Endodermal cell (in vitro differentiated cells): ENCODE measurements around the gene OR2V2. TPM values are rescaled to one million over a fixed set of nuclear protein-coding genes. Genes with fewer than 3 reads are reported as not detected.

Experiments used
- DNase-seq: peaks from one replicate; pipeline ENCODE4 v3.0.0-alpha.2; 2017
- H3K27ac ChIP-seq: 2 replicates; pipeline ENCODE4 v1.5.1; 2013; ENCODE audit warnings: mild to moderate bottlenecking, low read depth, low read length, moderate library complexity
- H3K27me3 ChIP-seq: 2 replicates; pipeline ENCODE4 v1.6.1; 2013; ENCODE audit warnings: mild to moderate bottlenecking, low read length, moderate library complexity; ENCODE audit not compliant: insufficient read depth, control insufficient read depth, poor library complexity, severe bottlenecking
- H3K36me3 ChIP-seq: 2 replicates; pipeline ENCODE4 v1.7.0; 2013; ENCODE audit warnings: mild to moderate bottlenecking, low read length, moderate library complexity; ENCODE audit not compliant: control insufficient read depth, insufficient read depth
- H3K4me1 ChIP-seq: one replicate; pipeline ENCODE4 v1.7.0; 2013; ENCODE audit warnings: low read length; ENCODE audit not compliant: control insufficient read depth, insufficient read depth
- H3K4me3 ChIP-seq: 2 replicates; pipeline ENCODE4 v1.5.1; 2013; ENCODE audit warnings: mild to moderate bottlenecking, low read length, moderate library complexity
- H3K9ac ChIP-seq: 2 replicates; pipeline ENCODE4 v1.6.1; 2013; ENCODE audit warnings: mild to moderate bottlenecking, low read length, moderate library complexity; ENCODE audit not compliant: poor library complexity, severe bottlenecking; ENCODE audit errors: extremely low read depth
- H3K9me3 ChIP-seq: 2 replicates; pipeline ENCODE4 v1.6.1; 2013; ENCODE audit warnings: mild to moderate bottlenecking, low read length, moderate library complexity; ENCODE audit not compliant: control insufficient read depth
- H3K27ac Mint-ChIP-seq: 2 replicates; pipeline ENCODE4 v1.8.0; 2020; ENCODE audit warnings: mixed read lengths
- H3K27me3 Mint-ChIP-seq: 2 replicates; pipeline ENCODE4 v1.8.0; 2021; ENCODE audit warnings: mild to moderate bottlenecking, mixed read lengths; ENCODE audit not compliant: insufficient read depth
- H3K36me3 Mint-ChIP-seq: 2 replicates; pipeline ENCODE4 v1.8.0; 2020; ENCODE audit warnings: low read depth, mixed read lengths
- H3K4me1 Mint-ChIP-seq: 2 replicates; pipeline ENCODE4 v1.8.0; 2020; ENCODE audit warnings: mixed read lengths
- H3K4me3 Mint-ChIP-seq: 2 replicates; pipeline ENCODE4 v1.8.0; 2020; ENCODE audit warnings: mild to moderate bottlenecking, moderate library complexity, mixed read lengths
- H3K9me3 Mint-ChIP-seq: 2 replicates; pipeline ENCODE4 v1.8.0; 2020; ENCODE audit warnings: mild to moderate bottlenecking, mixed read lengths
- WGBS, 2 experiments: methylation state at CpG; one replicate each; pipeline versions ENCODE4 v1.1.5 to v1.1.7; 2013; ENCODE audit warnings: missing lambda C conversion rate in 2 of 2, mixed read lengths in 1 of 2; ENCODE audit not compliant: insufficient coverage in 1 of 2, insufficient read length in 1 of 2; 5-methylcytosine and 5-hydroxymethylcytosine counted together
- total RNA-seq, 2 donors: library from RNA; stranded (reverse); fragmentation: NEBNext Ultra II Directional in 1 of 2; extraction: Animal tissue kit (Norgen Biotek cat#: 25700) in 1 of 2; gene quantifications; 2 replicates in 1 of 2; 3 replicates in 1 of 2; pipeline ENCODE4 v1.2.1, GENCODE V29; 2021
- TF ChIP-seq, protein P1 (sequence below): fragments of 200-600 bp; sonication (generic); conservative IDR thresholded peaks from 2 replicates; pipeline ENCODE4 v1.5.0; 2021; ENCODE audit warnings: antibody characterized with exemption, mild to moderate bottlenecking

OR2V2 gene
- total RNA-seq, 2 donors from 2014 or later, result not detected

DNA sequence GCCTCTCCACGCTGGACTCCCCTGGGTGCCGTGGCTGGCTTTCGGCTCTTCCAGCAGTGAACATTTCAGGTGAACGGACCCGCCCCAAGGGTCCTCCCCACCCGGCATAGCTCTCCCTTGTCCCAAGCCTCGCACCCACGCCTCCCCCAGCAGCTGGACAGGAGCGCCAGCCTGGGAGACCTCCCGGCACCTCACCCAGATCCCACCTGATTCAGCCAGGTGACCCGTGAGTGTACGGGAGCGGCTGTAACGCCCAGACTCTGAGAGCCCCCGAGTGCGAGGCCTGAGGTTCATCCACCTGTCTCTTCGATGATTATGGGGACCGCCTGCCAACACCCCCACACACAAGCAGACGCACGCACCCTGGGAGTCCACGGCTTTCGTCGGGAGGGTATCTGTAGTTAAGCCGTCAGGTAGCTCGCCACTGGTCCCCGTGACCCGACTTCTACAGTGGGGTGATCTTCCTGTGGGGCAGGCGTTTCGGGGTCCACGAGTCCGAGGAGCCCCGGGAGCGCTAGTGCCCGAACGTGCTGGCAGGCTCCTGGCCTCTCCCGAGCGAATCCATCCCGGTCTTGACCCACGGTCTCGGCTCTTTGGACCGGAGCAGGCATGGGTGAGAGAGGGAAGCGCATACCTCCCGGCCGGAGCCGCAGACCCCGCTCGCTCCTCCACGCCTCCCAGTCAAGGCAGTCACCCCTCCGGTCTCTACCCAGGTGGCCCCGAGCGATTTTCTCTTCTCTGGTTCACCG, 42.8 kb downstream of the OR2V2 start:
- Histone ChIP-seq H3K27ac (no peak overlapping the region), H3K27me3 (peaks cover 20% of the 10 kb centered on the region), H3K4me3 (peak overlapping the region; percentile 100), H3K9ac (peak overlapping the region; percentile 20), H3K9me3 (no peaks in the 10 kb centered on the region), H3K4me1 (no peaks in the 10 kb centered on the region), H3K36me3 (no peaks in the 10 kb centered on the region)
- Mint-ChIP-seq H3K4me1 (peaks cover 2% of the 10 kb centered on the region), H3K4me3 (peak overlapping the region; percentile 90), H3K27ac (no peak overlapping the region), H3K27me3 (peaks cover 50% of the 10 kb centered on the region), H3K9me3 (no peaks in the 10 kb centered on the region), H3K36me3 (no peaks in the 10 kb centered on the region)
- DNase-seq, result peak; percentile 73
- TF ChIP-seq, protein P1, sequence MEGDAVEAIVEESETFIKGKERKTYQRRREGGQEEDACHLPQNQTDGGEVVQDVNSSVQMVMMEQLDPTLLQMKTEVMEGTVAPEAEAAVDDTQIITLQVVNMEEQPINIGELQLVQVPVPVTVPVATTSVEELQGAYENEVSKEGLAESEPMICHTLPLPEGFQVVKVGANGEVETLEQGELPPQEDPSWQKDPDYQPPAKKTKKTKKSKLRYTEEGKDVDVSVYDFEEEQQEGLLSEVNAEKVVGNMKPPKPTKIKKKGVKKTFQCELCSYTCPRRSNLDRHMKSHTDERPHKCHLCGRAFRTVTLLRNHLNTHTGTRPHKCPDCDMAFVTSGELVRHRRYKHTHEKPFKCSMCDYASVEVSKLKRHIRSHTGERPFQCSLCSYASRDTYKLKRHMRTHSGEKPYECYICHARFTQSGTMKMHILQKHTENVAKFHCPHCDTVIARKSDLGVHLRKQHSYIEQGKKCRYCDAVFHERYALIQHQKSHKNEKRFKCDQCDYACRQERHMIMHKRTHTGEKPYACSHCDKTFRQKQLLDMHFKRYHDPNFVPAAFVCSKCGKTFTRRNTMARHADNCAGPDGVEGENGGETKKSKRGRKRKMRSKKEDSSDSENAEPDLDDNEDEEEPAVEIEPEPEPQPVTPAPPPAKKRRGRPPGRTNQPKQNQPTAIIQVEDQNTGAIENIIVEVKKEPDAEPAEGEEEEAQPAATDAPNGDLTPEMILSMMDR, result no peak
- 2% methylated on average over 26 to 52 of the region's 52 CpGs for WGBS, 2 experiments

DNA sequence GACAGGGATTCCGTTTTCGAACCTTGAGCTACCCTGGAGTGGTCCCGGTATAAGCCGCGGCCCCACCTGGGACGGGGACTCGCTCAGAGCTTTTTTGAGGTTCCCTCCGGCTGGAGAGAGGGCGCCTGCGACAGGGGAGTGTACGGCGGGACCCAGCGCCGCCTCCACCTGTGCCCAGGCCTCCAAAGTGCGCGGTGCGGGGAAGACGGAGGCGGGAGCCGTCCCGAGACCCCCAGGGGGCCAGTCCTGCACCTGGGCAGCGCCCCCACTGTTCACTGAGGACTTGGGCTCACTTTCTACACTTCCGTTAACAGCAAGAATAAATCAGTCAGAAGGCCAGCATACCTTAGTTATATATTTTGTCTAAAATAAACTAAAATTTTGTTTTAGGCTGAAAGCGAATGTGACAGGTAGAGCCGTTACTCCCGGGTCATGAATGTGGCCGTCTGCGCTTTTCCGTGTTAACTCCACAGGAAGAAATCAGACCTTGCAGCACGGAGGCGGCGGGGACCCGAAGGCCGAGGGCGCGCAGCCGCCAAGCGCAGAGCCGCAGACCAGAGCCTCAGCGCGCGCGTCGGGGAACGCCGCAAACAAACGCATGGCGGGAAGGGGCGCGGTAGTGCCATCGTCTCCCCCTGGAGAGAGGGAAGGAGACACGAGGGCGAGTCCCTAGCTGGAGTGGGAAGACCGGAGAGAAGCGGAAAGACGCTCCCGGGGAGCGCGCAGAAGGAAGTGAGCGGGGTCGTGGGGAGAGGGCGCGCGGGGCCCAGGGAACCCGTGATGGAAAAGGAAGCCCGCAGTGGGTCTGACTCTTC, 43.5 kb downstream of the OR2V2 start:
- H3K9ac ChIP-seq, result peak overlapping the region; percentile 20
- Mint-ChIP-seq H3K4me1 (peaks cover 2% of the 10 kb centered on the region), H3K27ac (peak overlapping the region; percentile 30), H3K4me3 (peak overlapping the region; percentile 90), H3K36me3 (no peaks in the 10 kb centered on the region), H3K27me3 (peaks cover 57% of the 10 kb centered on the region), H3K9me3 (no peaks in the 10 kb centered on the region)
- H3K27me3 ChIP-seq, result peaks cover 20% of the 10 kb centered on the region
- H3K36me3 ChIP-seq, result no peaks in the 10 kb centered on the region
- no peaks in the 10 kb centered on the region for H3K9me3 ChIP-seq
- DNase-seq, result peak; percentile 74
- no peaks in the 10 kb centered on the region for H3K4me1 ChIP-seq
- WGBS, 2 experiments, result 0% methylated on average over 16 to 66 of the region's 66 CpGs
- TF ChIP-seq, protein P1, result peak; percentile 51
- H3K4me3 ChIP-seq, result peak overlapping the region; percentile 100
- no peak overlapping the region for H3K27ac ChIP-seq

DNA sequence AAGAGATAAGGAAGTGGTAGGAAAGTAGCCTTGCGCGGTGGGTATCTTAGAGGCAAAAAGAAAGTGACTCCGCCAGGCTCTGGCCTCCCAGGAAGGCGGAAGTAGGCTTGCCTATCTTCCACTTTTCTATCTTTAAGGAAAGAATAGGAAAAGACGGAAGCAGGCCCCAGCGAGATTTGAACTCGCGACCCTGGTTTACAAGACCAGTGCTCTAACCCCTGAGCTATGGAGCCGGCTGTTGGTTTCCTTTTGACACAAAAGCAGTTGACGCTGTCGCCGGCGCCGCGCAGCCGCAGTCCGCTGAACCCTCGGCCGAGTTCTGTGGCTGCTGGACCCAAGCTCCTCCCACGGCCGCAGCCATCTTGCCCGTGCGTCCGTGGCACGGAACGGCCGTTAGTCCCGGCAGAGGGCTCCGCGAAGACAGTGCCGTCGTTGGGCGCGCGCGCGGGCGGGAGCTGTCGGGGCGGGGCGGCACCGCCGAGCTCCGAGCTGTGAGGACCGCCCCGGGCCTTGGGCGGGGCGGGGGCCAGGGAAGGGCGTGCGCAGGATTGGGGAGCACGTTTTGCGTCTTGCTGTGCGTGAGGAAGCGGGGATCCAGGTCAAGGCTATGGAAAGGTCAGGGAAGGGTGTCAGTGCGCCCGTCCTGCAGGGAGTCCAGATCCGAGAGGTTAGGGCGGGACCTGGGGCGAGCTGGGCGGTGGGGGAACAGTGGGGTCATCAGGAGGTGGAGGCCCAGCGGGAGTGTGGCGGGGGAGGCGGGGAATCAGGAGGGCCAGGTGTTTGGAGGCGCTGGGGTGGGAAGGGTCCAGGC, 44.3 kb downstream of the OR2V2 start:
- H3K27ac ChIP-seq, result no peak overlapping the region
- peak overlapping the region; percentile 90 for H3K4me3 Mint-ChIP-seq
- H3K9me3 ChIP-seq, result no peaks in the 10 kb centered on the region
- H3K9me3 Mint-ChIP-seq, result no peaks in the 10 kb centered on the region
- TF ChIP-seq, protein P1, result no peak
- no peaks in the 10 kb centered on the region for H3K4me1 ChIP-seq
- H3K36me3 ChIP-seq, result no peaks in the 10 kb centered on the region
- H3K27me3 Mint-ChIP-seq, result peaks cover 59% of the 10 kb centered on the region
- peak overlapping the region; percentile 58 for H3K27ac Mint-ChIP-seq
- H3K4me1 Mint-ChIP-seq, result peaks cover 2% of the 10 kb centered on the region
- peak overlapping the region; percentile 51 for H3K9ac ChIP-seq
- peaks cover 20% of the 10 kb centered on the region for H3K27me3 ChIP-seq
- DNase-seq, result peak; percentile 99
- H3K36me3 Mint-ChIP-seq, result no peaks in the 10 kb centered on the region
- H3K4me3 ChIP-seq, result peak overlapping the region; percentile 100
- WGBS, 2 experiments, result 1% methylated on average over 32 to 64 of the region's 64 CpGs
